Measurements from ENCODE around the gene DNAH7. TPM values are rescaled to one million over a fixed set of nuclear protein-coding genes. Genes with fewer than 3 reads are reported as not detected.

The DNAH7 gene
- total RNA-seq, 1 experiment from 2014 or later = 0.09 TPM

- no peak overlapping the region for H3K27ac ChIP-seq (ENCODE audit: insufficient read length, low read depth, low read length)
- Mint-ChIP-seq H3K4me3 (no peak overlapping the region), H3K27me3 (ENCODE audit: low read depth) (peaks cover 4% of the 10 kb centered on the region), H3K4me1 (peaks cover 5 to 13% of the 10 kb centered on the region in 2 experiments), H3K27ac (no peak overlapping the region), H3K36me3 (ENCODE audit: insufficient read depth in 1 of 3, low read depth in 3 of 3) (no peaks in the 10 kb centered on the region), H3K9me3 (no peaks in the 10 kb centered on the region; a peak in 1 of 5 replicates)
- no peak for TF ChIP-seq CTCF (conservative IDR thresholded peaks at IDR 0.05)
- H3K27me3 ChIP-seq (ENCODE audit: insufficient read depth, low read length) = no peaks in the 10 kb centered on the region
- H2BK5ac ChIP-seq (ENCODE audit: insufficient read length, low read length) = no peak overlapping the region
- H2BK12ac ChIP-seq (ENCODE audit: insufficient read length, low read depth, low read length) = no peak overlapping the region
- no peak overlapping the region for H3T11ph ChIP-seq (ENCODE audit: low read length)
- H4K20me1 ChIP-seq (ENCODE audit: control insufficient read depth, insufficient read depth, insufficient read length) = no peaks in the 10 kb centered on the region
- H3K4me2 ChIP-seq (ENCODE audit: insufficient read depth, insufficient read length, low read length) = no peak overlapping the region
- no peak overlapping the region for H3K9ac ChIP-seq (ENCODE audit: extremely low read depth, insufficient read length, low read length)
- WGBS (ENCODE audit: extremely low coverage, insufficient read length, low lambda C conversion rate) = no CpG with 5 or more reads among the region's 1 CpG
- no peaks in the 10 kb centered on the region for H3K79me2 ChIP-seq (ENCODE audit: insufficient read depth, low read length)
- no peak overlapping the region for H2BK15ac ChIP-seq (ENCODE audit: low read depth, low read length)
- H3K23ac ChIP-seq (ENCODE audit: insufficient read length, low read depth, low read length) = no peak overlapping the region
- no peak overlapping the region for H2AFZ ChIP-seq (ENCODE audit: low read length)
- no peak overlapping the region for H3K4ac ChIP-seq (ENCODE audit: low read depth, low read length)
- no peaks in the 10 kb centered on the region for H3K9me3 ChIP-seq (ENCODE audit: control insufficient read depth, low read depth, low read length)
- no peak overlapping the region for H2BK20ac ChIP-seq (ENCODE audit: low read depth, low read length, poor library complexity, severe bottlenecking)
- H4K8ac ChIP-seq (replicated peaks; ENCODE audit: insufficient read length, low read depth, low read length) = no peak overlapping the region
- H4K5ac ChIP-seq (ENCODE audit: insufficient read length, low read depth, low read length) = no peak overlapping the region
- H3K18ac ChIP-seq (ENCODE audit: insufficient read length, low read depth, low read length) = no peak overlapping the region
- no peak overlapping the region for H3K56ac ChIP-seq (ENCODE audit: insufficient read length, low read depth, low read length)
- no peak overlapping the region for H3K14ac ChIP-seq (ENCODE audit: insufficient read depth, low read length)
- no peaks in the 10 kb centered on the region for H3K4me1 ChIP-seq (ENCODE audit: insufficient read depth, low read length)
- no peak overlapping the region for H4K91ac ChIP-seq (ENCODE audit: insufficient read length, low read depth, low read length)
- DNase-seq = no peak
- H2BK120ac ChIP-seq (ENCODE audit: low read depth, low read length, poor library complexity, severe bottlenecking) = no peak overlapping the region
- no peaks in the 10 kb centered on the region for H3K79me1 ChIP-seq (ENCODE audit: insufficient read depth, low read depth, low read length, poor library complexity, severe bottlenecking)
- H2AK5ac ChIP-seq (ENCODE audit: insufficient read length, low read length) = no peak overlapping the region
- no peaks in the 10 kb centered on the region for H3K23me2 ChIP-seq (ENCODE audit: insufficient read length, low read depth, low read length, poor library complexity, severe bottlenecking)
Measured at GRCh38 chr2:196000551-196000950, 68.1 kb downstream of the DNAH7 start.

All from H9 (cell line).